ENCODE measurements around the gene HEPHL1.

- TF ChIP-seq, protein P1, sequence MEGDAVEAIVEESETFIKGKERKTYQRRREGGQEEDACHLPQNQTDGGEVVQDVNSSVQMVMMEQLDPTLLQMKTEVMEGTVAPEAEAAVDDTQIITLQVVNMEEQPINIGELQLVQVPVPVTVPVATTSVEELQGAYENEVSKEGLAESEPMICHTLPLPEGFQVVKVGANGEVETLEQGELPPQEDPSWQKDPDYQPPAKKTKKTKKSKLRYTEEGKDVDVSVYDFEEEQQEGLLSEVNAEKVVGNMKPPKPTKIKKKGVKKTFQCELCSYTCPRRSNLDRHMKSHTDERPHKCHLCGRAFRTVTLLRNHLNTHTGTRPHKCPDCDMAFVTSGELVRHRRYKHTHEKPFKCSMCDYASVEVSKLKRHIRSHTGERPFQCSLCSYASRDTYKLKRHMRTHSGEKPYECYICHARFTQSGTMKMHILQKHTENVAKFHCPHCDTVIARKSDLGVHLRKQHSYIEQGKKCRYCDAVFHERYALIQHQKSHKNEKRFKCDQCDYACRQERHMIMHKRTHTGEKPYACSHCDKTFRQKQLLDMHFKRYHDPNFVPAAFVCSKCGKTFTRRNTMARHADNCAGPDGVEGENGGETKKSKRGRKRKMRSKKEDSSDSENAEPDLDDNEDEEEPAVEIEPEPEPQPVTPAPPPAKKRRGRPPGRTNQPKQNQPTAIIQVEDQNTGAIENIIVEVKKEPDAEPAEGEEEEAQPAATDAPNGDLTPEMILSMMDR (IDR thresholded peaks at IDR 0.05), result no peak
- no peak for TF ChIP-seq POLR2A (IDR thresholded peaks at IDR 0.05)
Observed at GRCh38 chr11:94031625-94032024, 10.5 kb downstream of the HEPHL1 start.
